Natural killer cell treated with Interleukin-12 subunit alpha and Interleukin-12 subunit beta and Interleukin-15 and Interleukin-18, amount 100 ng/mL, for 72 hours (primary cell): ENCODE data around the gene USP43. TPM values are rescaled to one million over a fixed set of nuclear protein-coding genes. Genes with fewer than 3 reads are reported as not detected.

Source experiments
- ATAC-seq, 2 donors: fragments of 150-1000 bp; cut with Tn5 transposase in 1 of 2; sonication (Bioruptor Pico), chemical (Tn5 transposase) in 1 of 2; 2 replicates each; pipeline ENCODE4 v1.10.0; 2021
- DNase-seq: peaks from one replicate; pipeline ENCODE4 v3.0.0; 2022; ENCODE audit warnings: low spot score
- H3K27ac Mint-ChIP-seq, 2 donors: 1 replicate in 1 of 2; 2 replicates in 1 of 2; pipeline ENCODE4 v1.8.0; 2022; ENCODE audit warnings: mixed read lengths in 2 of 2, mild to moderate bottlenecking in 1 of 2, moderate library complexity in 1 of 2
- H3K27me3 Mint-ChIP-seq, 2 donors: 1 replicate in 1 of 2; 2 replicates in 1 of 2; pipeline ENCODE4 v1.8.0; 2022; ENCODE audit warnings: mixed read lengths in 2 of 2
- H3K36me3 Mint-ChIP-seq: one replicate; pipeline ENCODE4 v1.8.0; 2022; ENCODE audit warnings: mixed read lengths
- H3K4me1 Mint-ChIP-seq, 2 donors: 1 replicate in 1 of 2; 2 replicates in 1 of 2; pipeline ENCODE4 v1.8.0; 2022; ENCODE audit warnings: low read depth in 2 of 2, mixed read lengths in 2 of 2, mild to moderate bottlenecking in 1 of 2
- H3K4me3 Mint-ChIP-seq: one replicate; pipeline ENCODE4 v1.8.0; 2022; ENCODE audit warnings: mixed read lengths
- H3K9me3 Mint-ChIP-seq: 2 replicates; pipeline ENCODE4 v1.8.0; 2022; ENCODE audit warnings: mixed read lengths
- total RNA-seq, 2 donors: library from RNA; stranded (reverse); gene quantifications; one replicate each; pipeline ENCODE4 v1.2.3, GENCODE V29; 2022

USP43 gene
- total RNA-seq, 2 donors from 2014 or later: 0.59 to 0.95 TPM

DNA sequence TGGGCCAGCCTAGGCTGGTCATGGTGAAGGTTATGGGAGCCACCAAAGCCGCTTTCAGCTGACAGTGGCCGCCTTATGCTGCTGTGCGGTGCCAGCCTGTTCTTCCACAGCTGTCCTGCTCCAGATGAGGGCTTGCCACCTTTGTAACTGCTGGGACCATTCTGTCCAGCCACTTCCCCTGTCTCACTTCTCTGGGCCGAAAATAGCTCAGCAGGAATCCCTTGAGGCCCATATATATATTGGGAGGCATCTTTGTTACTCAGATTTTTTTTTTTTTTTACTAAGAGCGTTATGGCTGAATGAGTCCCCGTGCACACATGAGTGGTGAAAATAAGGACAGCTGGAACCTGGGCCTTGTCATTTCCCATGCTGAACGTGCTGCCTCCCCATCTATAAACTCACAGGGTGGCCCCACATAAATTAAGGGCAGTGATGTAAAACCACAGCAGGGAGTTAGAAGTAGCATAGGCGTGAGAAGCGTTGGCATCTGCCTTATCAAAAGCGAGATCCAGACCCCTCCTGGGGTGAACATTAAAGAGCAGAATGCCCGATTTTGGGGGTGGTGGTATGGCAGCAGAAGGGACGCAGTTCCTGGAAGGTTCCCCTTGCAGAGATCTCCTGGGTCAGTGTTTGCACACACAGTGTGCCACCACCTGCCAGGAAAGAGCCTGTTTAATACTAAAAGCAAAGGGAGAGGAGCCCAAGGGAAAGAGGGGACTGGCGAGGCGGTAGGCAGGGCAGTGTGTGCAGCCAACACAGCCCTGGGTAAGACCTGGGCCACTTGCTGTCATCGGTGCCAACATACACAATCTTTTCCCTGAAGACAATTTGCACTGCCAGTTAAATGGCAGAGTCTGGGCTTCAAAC lies 57.8 kb downstream of the USP43 start:
- H3K36me3 Mint-ChIP-seq: no peaks in the 10 kb centered on the region
- no peaks in the 10 kb centered on the region for H3K9me3 Mint-ChIP-seq
- no peaks in the 10 kb centered on the region for H3K4me1 Mint-ChIP-seq
- H3K27me3 Mint-ChIP-seq: no peaks in the 10 kb centered on the region
- DNase-seq: no peak
- H3K27ac Mint-ChIP-seq: no peak overlapping the region
- no peak overlapping the region for H3K4me3 Mint-ChIP-seq
- ATAC-seq: no peak

DNA sequence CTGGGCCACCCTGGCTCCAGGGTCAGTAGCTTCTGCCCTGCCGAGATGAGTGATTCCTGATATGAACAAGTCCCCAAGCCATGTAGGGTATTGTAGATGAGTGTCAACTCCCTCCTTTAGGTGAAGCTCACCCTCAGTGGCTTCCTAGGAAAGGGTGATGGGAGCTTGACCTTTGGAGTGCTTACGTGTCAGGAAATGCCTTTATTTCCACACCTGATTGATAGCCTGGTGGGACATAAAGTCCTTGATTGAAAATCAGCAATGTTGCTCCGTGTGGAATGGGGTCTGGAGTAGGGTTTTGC lies 58.4 kb downstream of the USP43 start:
- H3K9me3 Mint-ChIP-seq: no peaks in the 10 kb centered on the region
- no peaks in the 10 kb centered on the region for H3K36me3 Mint-ChIP-seq
- ATAC-seq (no peak), DNase-seq (no peak)
- H3K4me1 Mint-ChIP-seq: no peaks in the 10 kb centered on the region
- H3K27me3 Mint-ChIP-seq: no peaks in the 10 kb centered on the region
- no peak overlapping the region for H3K27ac Mint-ChIP-seq
- no peak overlapping the region for H3K4me3 Mint-ChIP-seq

DNA sequence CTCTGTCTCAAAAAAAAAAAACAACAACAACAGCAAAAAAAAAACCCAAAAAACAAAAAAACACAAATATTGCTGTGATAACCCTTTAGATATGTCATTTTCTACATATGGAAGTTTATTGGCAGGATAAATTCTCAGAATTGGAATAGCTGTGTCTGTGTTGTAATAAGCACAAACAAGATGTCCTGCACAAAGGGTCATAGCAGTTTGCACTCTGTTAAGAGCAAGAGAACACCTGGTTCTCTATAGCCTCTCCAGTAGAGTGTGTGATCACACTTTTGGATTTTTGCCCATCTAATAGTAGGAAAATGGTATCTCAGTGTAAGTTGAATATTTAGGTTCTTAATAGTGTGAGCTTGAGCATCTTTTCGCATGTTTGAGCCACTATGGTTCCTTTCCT lies 60.4 kb downstream of the USP43 start:
- H3K36me3 Mint-ChIP-seq: no peaks in the 10 kb centered on the region
- no peak overlapping the region for H3K4me3 Mint-ChIP-seq
- no peaks in the 10 kb centered on the region for H3K4me1 Mint-ChIP-seq
- ATAC-seq: no peak
- H3K9me3 Mint-ChIP-seq: no peaks in the 10 kb centered on the region
- H3K27ac Mint-ChIP-seq: no peak overlapping the region
- no peaks in the 10 kb centered on the region for H3K27me3 Mint-ChIP-seq
- no peak for DNase-seq

DNA sequence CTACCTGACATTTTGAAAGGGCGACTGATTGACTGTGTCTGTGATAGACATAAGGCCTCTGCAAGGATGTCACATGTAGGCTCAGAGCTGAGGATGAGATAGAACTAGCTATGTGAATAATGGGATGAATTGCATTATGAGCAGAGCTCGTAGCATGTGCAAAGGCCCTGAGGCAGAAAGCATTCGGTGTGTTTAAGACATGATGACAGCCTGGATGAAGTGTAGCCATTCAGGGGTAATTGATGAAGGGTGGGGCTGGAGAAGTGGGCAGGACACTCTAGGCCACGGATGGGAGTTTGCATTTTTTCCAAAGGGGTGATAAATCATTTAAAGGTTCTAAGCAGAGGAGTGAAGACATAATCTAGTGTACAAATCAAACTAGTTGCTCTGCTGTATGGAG lies 62.6 kb downstream of the USP43 start:
- ATAC-seq: no peak
- no peaks in the 10 kb centered on the region for H3K36me3 Mint-ChIP-seq
- no peak for DNase-seq
- H3K27me3 Mint-ChIP-seq: no peaks in the 10 kb centered on the region
- H3K4me3 Mint-ChIP-seq: no peak overlapping the region
- H3K4me1 Mint-ChIP-seq: no peaks in the 10 kb centered on the region
- no peak overlapping the region for H3K27ac Mint-ChIP-seq
- H3K9me3 Mint-ChIP-seq: no peaks in the 10 kb centered on the region

DNA sequence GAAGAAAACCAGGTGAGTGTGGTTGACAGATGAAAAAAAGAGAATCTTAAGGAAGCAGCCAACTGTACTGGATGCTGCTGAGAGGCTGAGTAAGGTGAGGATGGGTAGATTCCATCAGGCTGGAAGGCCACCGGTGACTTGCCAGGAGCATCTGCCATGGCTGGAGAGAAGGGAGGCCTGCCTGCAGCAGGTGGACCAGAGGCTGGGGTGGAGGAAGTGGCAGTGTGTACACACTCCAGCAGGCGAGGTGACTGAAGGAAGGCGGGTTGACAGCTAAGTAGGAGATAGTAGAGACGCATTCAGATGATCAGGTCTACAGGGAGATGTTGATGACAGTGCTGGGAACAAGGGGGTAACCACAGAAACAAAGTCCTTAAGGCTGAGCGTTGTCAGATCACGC lies 69.5 kb downstream of the USP43 start:
- ATAC-seq: no peak
- Mint-ChIP-seq H3K27ac (no peak overlapping the region), H3K9me3 (no peaks in the 10 kb centered on the region), H3K4me1 (no peaks in the 10 kb centered on the region), H3K27me3 (no peaks in the 10 kb centered on the region), H3K4me3 (no peak overlapping the region), H3K36me3 (no peaks in the 10 kb centered on the region)
- DNase-seq: no peak

DNA sequence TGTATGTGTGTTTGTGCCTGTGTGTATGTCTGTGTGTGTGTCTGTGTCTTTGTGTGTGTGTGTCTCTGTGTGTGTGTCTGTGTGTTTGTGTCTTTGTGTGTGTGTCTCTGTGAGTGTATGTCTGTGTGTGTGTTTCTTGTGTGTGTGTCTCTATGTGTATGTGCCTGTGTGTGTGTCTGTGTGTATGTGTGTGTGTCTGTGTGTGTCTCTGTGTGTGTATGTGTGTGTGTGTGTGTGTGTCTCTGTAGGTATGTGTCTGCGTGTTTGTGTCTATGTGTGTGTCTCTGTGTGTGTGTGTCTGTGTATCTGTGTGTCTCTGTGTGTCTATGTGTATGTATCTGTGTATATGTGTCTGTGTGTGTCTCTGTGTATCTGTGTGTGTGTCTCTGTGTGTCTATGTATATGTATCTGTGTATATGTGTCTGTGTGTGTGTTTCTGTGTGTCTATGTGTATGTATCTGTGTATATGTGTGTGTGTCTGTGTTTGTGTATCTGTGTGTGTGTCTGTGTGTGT lies 70.2 kb downstream of the USP43 start:
- Mint-ChIP-seq H3K4me3 (no peak overlapping the region), H3K4me1 (no peaks in the 10 kb centered on the region), H3K9me3 (no peaks in the 10 kb centered on the region), H3K36me3 (no peaks in the 10 kb centered on the region), H3K27me3 (no peaks in the 10 kb centered on the region), H3K27ac (no peak overlapping the region)
- DNase-seq (no peak), ATAC-seq (no peak)

DNA sequence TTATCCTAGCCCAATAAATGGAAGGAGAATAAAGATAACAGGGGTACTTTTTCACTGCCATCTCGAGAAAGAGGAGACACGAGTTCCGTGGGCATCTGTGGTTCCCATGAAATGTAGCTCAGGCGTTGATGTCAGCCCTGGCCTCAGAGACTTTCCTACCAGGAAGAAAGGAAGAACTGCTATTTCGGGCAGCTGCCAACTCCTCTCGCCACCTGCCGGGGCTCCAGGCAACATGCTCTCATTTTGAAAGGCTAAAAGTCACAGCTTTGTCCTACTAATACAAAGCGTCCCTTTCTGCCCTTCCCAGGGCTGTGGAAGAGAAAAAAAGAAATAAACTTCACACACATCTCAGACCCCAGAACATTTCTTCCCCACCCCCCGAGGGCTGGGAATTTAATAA lies 80.3 kb downstream of the USP43 start:
- H3K27ac Mint-ChIP-seq: no peak overlapping the region
- H3K9me3 Mint-ChIP-seq: no peaks in the 10 kb centered on the region
- no peak for ATAC-seq
- no peak overlapping the region for H3K4me3 Mint-ChIP-seq
- no peak for DNase-seq
- peaks cover 0 to 5% of the 10 kb centered on the region in 2 donors for H3K27me3 Mint-ChIP-seq
- H3K36me3 Mint-ChIP-seq: no peaks in the 10 kb centered on the region
- no peaks in the 10 kb centered on the region for H3K4me1 Mint-ChIP-seq

DNA sequence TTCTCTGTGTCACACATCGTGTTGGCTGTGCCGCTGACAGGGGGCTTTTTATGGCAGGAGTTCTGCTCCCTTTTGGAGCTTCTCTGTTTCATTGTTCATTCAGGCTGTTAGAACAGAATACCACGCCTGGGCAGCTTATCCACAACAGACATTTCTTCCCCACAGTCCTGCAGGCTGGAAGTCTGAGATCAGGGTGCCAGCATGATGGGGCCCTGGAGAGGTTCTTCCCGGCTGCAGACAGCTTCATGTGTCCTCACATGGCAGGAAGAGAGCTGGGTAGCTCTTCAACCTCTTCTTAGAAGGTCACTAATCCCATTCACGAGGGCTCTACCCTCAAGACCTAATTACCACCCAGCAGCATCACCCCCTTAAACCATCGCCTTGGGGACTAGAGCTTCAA lies 81.0 kb downstream of the USP43 start:
- no peaks in the 10 kb centered on the region for H3K4me1 Mint-ChIP-seq
- H3K27me3 Mint-ChIP-seq: peaks cover 0 to 5% of the 10 kb centered on the region in 2 donors
- no peak for ATAC-seq
- H3K9me3 Mint-ChIP-seq: no peaks in the 10 kb centered on the region
- DNase-seq: no peak
- no peak overlapping the region for H3K27ac Mint-ChIP-seq
- no peak overlapping the region for H3K4me3 Mint-ChIP-seq
- H3K36me3 Mint-ChIP-seq: no peaks in the 10 kb centered on the region

DNA sequence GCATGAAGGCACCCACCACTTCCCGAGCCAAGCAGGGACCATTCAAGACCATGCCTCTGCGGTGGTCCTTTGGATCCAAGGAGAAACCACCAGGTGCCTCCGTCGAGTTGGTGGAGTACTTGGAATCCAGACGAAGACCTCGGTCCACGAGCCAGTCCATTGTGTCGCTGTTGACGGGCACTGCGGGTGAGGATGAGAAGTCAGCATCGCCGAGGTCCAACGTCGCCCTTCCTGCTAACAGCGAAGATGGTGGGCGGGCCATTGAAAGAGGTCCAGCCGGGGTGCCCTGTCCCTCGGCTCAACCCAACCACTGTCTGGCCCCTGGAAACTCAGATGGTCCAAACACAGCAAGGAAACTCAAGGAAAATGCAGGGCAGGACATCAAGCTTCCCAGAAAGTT lies 82.7 kb downstream of the USP43 start:
- no peak overlapping the region for H3K4me3 Mint-ChIP-seq
- peaks cover 0 to 5% of the 10 kb centered on the region in 2 donors for H3K27me3 Mint-ChIP-seq
- H3K4me1 Mint-ChIP-seq: no peaks in the 10 kb centered on the region
- DNase-seq: no peak
- no peak for ATAC-seq
- H3K27ac Mint-ChIP-seq: no peak overlapping the region
- H3K9me3 Mint-ChIP-seq: no peaks in the 10 kb centered on the region
- H3K36me3 Mint-ChIP-seq: no peaks in the 10 kb centered on the region

DNA sequence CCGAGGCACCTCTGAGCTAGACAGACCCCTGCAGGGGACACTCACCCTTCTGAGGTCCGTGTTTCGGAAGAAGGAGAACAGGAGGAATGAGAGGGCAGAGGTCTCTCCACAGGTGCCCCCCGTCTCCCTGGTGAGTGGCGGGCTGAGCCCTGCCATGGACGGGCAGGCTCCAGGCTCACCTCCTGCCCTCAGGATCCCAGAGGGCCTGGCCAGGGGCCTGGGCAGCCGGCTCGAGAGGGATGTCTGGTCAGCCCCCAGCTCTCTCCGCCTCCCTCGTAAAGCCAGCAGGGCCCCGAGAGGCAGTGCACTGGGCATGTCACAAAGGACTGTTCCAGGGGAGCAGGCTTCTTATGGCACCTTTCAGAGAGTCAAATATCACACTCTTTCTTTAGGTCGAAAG lies 83.2 kb downstream of the USP43 start:
- ATAC-seq: no peak
- Mint-ChIP-seq H3K27me3 (peaks cover 0 to 5% of the 10 kb centered on the region in 2 donors), H3K36me3 (no peaks in the 10 kb centered on the region), H3K4me1 (no peaks in the 10 kb centered on the region), H3K9me3 (no peaks in the 10 kb centered on the region), H3K27ac (no peak overlapping the region), H3K4me3 (no peak overlapping the region)
- no peak for DNase-seq

DNA sequence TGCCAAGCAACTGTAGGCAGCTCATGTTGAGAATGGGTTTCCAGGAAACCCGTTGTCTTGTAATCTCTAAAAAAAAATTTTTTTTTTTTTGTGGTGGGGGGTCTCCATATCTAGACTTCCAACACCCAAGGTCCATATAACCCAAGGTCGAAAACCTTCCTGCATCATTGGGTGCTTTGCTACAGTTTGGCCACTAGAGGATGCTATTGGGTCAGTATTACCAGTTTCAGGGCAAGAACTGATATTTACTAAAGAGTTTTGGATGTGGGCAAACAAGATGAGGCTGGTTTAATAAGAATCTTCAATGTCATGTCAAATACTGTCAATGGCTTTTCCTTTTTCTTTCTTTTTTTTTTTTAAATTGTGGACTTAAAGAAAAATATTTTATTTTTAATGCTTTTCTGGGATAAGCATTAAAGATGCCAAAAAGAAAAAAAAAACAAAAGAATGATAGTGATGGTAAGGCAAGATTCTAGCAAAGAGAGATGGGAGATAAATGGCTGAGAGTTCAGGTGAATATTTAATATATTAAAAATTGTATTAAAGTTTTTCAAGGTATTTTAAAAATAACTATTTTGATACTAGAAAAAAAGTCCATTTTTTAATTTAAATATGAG lies 83.8 kb downstream of the USP43 start:
- Mint-ChIP-seq H3K36me3 (no peaks in the 10 kb centered on the region), H3K9me3 (no peaks in the 10 kb centered on the region), H3K4me1 (no peaks in the 10 kb centered on the region), H3K27ac (no peak overlapping the region), H3K27me3 (peaks cover 0 to 5% of the 10 kb centered on the region in 2 donors), H3K4me3 (no peak overlapping the region)
- ATAC-seq: peak in 1 of 2 donors; percentile 58
- DNase-seq: no peak

DNA sequence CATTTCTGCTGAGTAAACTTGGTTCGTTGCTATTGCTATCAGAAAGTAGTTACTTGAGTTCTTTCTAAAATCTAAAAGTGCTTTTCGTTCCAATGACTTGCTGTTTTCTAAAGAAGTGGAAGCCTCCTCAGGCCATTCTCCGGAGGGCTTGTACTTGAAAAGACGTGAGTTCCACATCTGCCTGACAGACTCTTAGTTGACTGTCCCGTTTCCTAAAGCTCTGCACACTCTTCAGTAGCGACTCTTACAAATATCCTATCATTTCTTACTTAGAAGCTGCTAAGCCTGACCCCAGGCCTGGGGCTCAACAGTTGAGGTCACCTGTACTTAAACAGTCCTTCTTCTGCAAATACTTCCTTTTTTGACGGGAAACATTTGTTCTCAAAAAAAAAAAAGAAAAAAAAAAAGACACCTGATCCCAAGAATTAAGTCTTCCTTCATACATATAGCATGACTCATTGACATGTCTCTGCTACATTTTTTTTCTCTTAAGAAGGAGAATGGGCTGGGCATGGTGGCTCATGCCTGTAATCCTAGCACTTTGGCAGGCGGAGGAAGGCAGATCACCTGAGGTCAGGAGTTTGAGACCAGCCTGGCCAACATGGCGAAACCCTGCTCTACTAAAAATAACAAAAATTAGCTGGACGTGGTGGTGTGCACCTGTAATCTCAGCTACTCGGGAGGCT lies 84.6 kb downstream of the USP43 start:
- Mint-ChIP-seq H3K27ac (no peak overlapping the region), H3K4me1 (no peaks in the 10 kb centered on the region), H3K36me3 (no peaks in the 10 kb centered on the region), H3K4me3 (no peak overlapping the region), H3K9me3 (no peaks in the 10 kb centered on the region), H3K27me3 (peaks cover 0 to 5% of the 10 kb centered on the region in 2 donors)
- DNase-seq (no peak), ATAC-seq (no peak)

DNA sequence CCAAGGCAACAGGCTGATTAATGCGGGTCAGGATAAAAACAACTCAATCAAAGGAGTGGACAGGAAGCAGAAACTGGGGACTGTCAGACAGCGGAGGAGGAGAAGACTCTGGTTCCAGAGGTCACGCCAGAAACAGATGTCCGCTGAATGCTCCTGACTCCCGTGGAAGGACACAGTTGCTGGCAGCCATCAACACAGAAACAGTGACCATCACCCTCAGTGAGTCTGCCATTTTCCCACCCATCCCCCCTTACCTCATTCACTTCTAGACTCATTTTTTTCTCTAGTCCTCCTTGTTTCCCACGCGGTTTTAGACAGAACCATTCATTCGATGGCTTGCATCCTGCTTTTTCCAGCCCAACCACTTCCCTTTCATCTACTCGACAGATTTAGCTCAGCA lies 105.2 kb downstream of the USP43 start:
- H3K9me3 Mint-ChIP-seq: no peaks in the 10 kb centered on the region
- no peaks in the 10 kb centered on the region for H3K4me1 Mint-ChIP-seq
- H3K4me3 Mint-ChIP-seq: no peak overlapping the region
- DNase-seq: no peak
- no peak overlapping the region for H3K27ac Mint-ChIP-seq
- peaks cover 28 to 56% of the 10 kb centered on the region in 2 donors for H3K27me3 Mint-ChIP-seq
- H3K36me3 Mint-ChIP-seq: no peaks in the 10 kb centered on the region
- ATAC-seq: no peak

DNA sequence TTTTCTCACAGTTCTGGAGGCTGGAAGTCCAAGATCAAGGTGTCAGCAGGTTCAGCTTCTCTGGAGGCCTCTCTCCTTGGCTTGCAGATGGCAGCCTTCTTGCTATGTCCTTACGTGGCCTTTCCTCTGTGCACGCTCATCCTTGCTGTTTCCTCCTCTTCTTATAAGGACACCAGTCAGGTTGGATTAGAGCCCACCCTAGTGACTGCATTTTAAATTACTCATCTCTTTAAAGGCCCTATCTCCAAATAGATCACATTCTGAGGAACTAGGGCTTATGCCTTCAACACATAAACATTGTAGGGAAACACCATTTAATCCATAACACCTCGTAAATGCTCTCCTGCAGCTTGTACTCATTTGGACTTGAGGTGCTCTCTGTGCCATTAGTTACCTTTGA lies 109.8 kb downstream of the USP43 start:
- ATAC-seq (no peak), DNase-seq (no peak)
- no peaks in the 10 kb centered on the region for H3K36me3 Mint-ChIP-seq
- no peaks in the 10 kb centered on the region for H3K4me1 Mint-ChIP-seq
- no peak overlapping the region for H3K4me3 Mint-ChIP-seq
- H3K27ac Mint-ChIP-seq: no peak overlapping the region
- H3K9me3 Mint-ChIP-seq: no peaks in the 10 kb centered on the region
- peaks cover 22 to 47% of the 10 kb centered on the region in 2 donors for H3K27me3 Mint-ChIP-seq
